HCT116 (cell line): ENCODE results near the gene PI4KA. TPM values are rescaled to one million over a fixed set of nuclear protein-coding genes. Genes with fewer than 3 reads are reported as not detected.

Experiments
- ATAC-seq: fragments of 200-7000 bp; cut with Tn5 transposase; 2 replicates; pipeline ENCODE4 v1.9.1; 2020; ENCODE audit warnings: mild to moderate bottlenecking, moderate library complexity
- BruUV-seq: library from RNA; stranded (reverse); fragments of 400-500 nt; replicated peaks from 2 replicates; lab custom pipeline; 2021; lab: Mats Ljungman, UMichigan
- CTCF ChIA-PET: fragments of 300-600 bp; sonication (Branson Sonifier 250); formaldehyde crosslinking; loops from one replicate; lab custom pipeline; 2021; ENCODE audit warnings: antibody characterized with exemption; lab: Charles Lee
- POLR2A ChIA-PET: fragments of 300-600, 350-600 bp; sonication (Branson Sonifier 250); formaldehyde crosslinking; loops from one replicate; lab custom pipeline; 2021; ENCODE audit warnings: antibody characterized with exemption; lab: Charles Lee
- RAD21 ChIA-PET, 2 experiments: fragments of 300-600 bp; sonication (Branson Sonifier 250); formaldehyde crosslinking; loops; one replicate each; lab custom pipeline; 2023; ENCODE audit warnings: low total read pairs in 2 of 2; ENCODE audit not compliant: uncharacterized antibody in 2 of 2, unreplicated experiment in 2 of 2, low non-redundant PET in 1 of 2; lab: Charles Lee
- DNase-seq: peaks from one replicate; pipeline ENCODE4 v3.0.0-alpha.2; 2010; ENCODE audit warnings: low read depth, low spot score
- H2AFZ ChIP-seq: fragments of 200-600 bp; shearing (Covaris generic), sonication (generic); 2 replicates; pipeline ENCODE4 v1.6.1; 2017; ENCODE audit warnings: low read depth, mixed run types, mixed read lengths, antibody characterized with exemption, low read length; ENCODE audit not compliant: poor library complexity, severe bottlenecking
- H3K27ac ChIP-seq: 2 replicates; pipeline ENCODE4 v1.5.1; 2012; ENCODE audit warnings: low read depth, low read length
- H3K27me3 ChIP-seq: fragments of 200-600 bp; sonication (generic); 2 replicates; pipeline ENCODE4 v1.6.1; 2016; ENCODE audit warnings: mixed run types, low read length, mixed read lengths; ENCODE audit not compliant: insufficient read depth
- H3K36me3 ChIP-seq, 2 experiments: fragments of 200-500 bp in 1 of 2; fragments of 200-600 bp in 1 of 2; sonication (Bioruptor generic) in 1 of 2; sonication (generic) in 1 of 2; 2 replicates each; pipeline versions ENCODE4 v1.5.1 to v1.6.1; 2014 to 2016; ENCODE audit warnings: low read length in 2 of 2, inconsistent platforms in 1 of 2, mixed read lengths in 1 of 2, mixed run types in 1 of 2; ENCODE audit not compliant: insufficient read depth in 2 of 2, control insufficient read depth in 1 of 2
- H3K4me1 ChIP-seq, 2 experiments: fragments of 200-600 bp in 1 of 2; sonication (generic) in 1 of 2; 2 replicates each; pipeline versions ENCODE4 v1.5.1 to v1.6.1; 2012 to 2017; ENCODE audit warnings: low read length in 2 of 2, inconsistent platforms in 1 of 2, mild to moderate bottlenecking in 1 of 2, mixed read lengths in 1 of 2, mixed run types in 1 of 2, moderate library complexity in 1 of 2; ENCODE audit not compliant: insufficient read depth in 2 of 2, control insufficient read depth in 1 of 2
- H3K4me2 ChIP-seq: fragments of 200-600 bp; sonication (generic); 2 replicates; pipeline ENCODE4 v1.6.1; 2017; ENCODE audit warnings: mixed run types, low read length, mixed read lengths
- H3K4me3 ChIP-seq, 2 experiments: fragments of 200-600 bp in 1 of 2; sonication (generic) in 1 of 2; replicated peaks in 1 of 2; 2 replicates each; pipeline ENCODE4 v1.5.1; 2011 to 2016; ENCODE audit warnings: low read length in 2 of 2, control low read depth in 1 of 2, low read depth in 1 of 2, mild to moderate bottlenecking in 1 of 2, mixed read lengths in 1 of 2, mixed run types in 1 of 2
- H3K79me2 ChIP-seq: fragments of 200-600 bp; sonication (generic); 2 replicates; pipeline ENCODE4 v1.6.1; 2017; ENCODE audit warnings: mild to moderate bottlenecking, mixed run types, low read length, moderate library complexity, mixed read lengths; ENCODE audit not compliant: insufficient read depth
- H3K9ac ChIP-seq: fragments of 200-600 bp; sonication (generic); 2 replicates; pipeline ENCODE4 v1.6.1; 2016; ENCODE audit warnings: low read length, mixed read lengths
- H3K9me2 ChIP-seq: fragments of 200-600 bp; sonication (generic), shearing (Covaris generic); 2 replicates; pipeline ENCODE4 v1.6.1; 2017; ENCODE audit warnings: mixed run types, mild to moderate bottlenecking, moderate library complexity; ENCODE audit not compliant: insufficient read depth
- H3K9me3 ChIP-seq, 2 experiments: fragments of 200-500 bp in 1 of 2; fragments of 200-600 bp in 1 of 2; sonication (Bioruptor generic) in 1 of 2; sonication (generic) in 1 of 2; 2 replicates each; pipeline ENCODE4 v1.6.1; 2014 to 2017; ENCODE audit warnings: low read length in 2 of 2, mixed read lengths in 2 of 2, inconsistent platforms in 1 of 2, low read depth in 1 of 2, mild to moderate bottlenecking in 1 of 2, mixed run types in 1 of 2, moderate library complexity in 1 of 2; ENCODE audit not compliant: control insufficient read depth in 1 of 2, insufficient read depth in 1 of 2
- H4K20me1 ChIP-seq: fragments of 200-600 bp; sonication (generic), shearing (Covaris generic); 2 replicates; pipeline ENCODE4 v1.6.1; 2017; ENCODE audit warnings: mixed run types, mild to moderate bottlenecking, moderate library complexity; ENCODE audit not compliant: insufficient read depth
- CBX3 ChIP-seq: IDR thresholded peaks from 2 replicates; pipeline ENCODE4 v1.6.1; 2012; ENCODE audit warnings: low read depth
- ELF1 ChIP-seq: IDR thresholded peaks from 2 replicates; pipeline ENCODE4 v1.6.1; 2012; ENCODE audit warnings: low read depth, borderline replicate concordance
- EZH2 ChIP-seq: fragments of 200-600 bp; sonication (generic); IDR thresholded peaks from 2 replicates; pipeline ENCODE4 v1.6.1; 2017; ENCODE audit warnings: antibody characterized with exemption, mixed run types
- FOSL1 ChIP-seq: IDR thresholded peaks from 2 replicates; pipeline ENCODE4 v1.6.1; 2012; ENCODE audit warnings: low read depth
- JUND ChIP-seq: IDR thresholded peaks from 2 replicates; pipeline ENCODE4 v1.6.1; 2012
- POLR2A ChIP-seq: IDR thresholded peaks from 2 replicates; pipeline ENCODE4 v1.7.0; 2011; ENCODE audit warnings: borderline replicate concordance; ENCODE audit not compliant: insufficient read depth, insufficient read length; ENCODE audit errors: extremely low read depth
- POLR2AphosphoS5 ChIP-seq: IDR thresholded peaks from 2 replicates; pipeline ENCODE4 v1.6.1; 2011; ENCODE audit warnings: mild to moderate bottlenecking, low read depth, low read length, moderate library complexity
- RAD21 ChIP-seq: IDR thresholded peaks from 2 replicates; pipeline ENCODE4 v1.6.1; 2012; ENCODE audit warnings: low read depth, mild to moderate bottlenecking
- SP1 ChIP-seq: IDR thresholded peaks from 2 replicates; pipeline ENCODE4 v1.6.1; 2012; ENCODE audit warnings: low read depth
- SRF ChIP-seq: IDR thresholded peaks from 2 replicates; pipeline ENCODE4 v1.6.1; 2012; ENCODE audit warnings: low read depth
- TCF7L2 ChIP-seq: IDR thresholded peaks from 2 replicates; pipeline ENCODE4 v1.7.0; 2011; ENCODE audit warnings: borderline replicate concordance, inconsistent platforms; ENCODE audit not compliant: insufficient read depth, insufficient read length; ENCODE audit errors: extremely low read depth
- YY1 ChIP-seq: IDR thresholded peaks from 2 replicates; pipeline ENCODE4 v1.6.1; 2011; ENCODE audit warnings: low read length, low read depth, moderate library complexity, mild to moderate bottlenecking; ENCODE audit not compliant: insufficient replicate concordance; ENCODE audit errors: extremely low read depth
- ZFX ChIP-seq: fragments of 450-650 bp; IDR thresholded peaks from 2 replicates; pipeline ENCODE4 v1.6.1; 2017
- ZNF274 ChIP-seq: fragments of 200-500 bp; sonication (Bioruptor generic); IDR thresholded peaks from 2 replicates; pipeline ENCODE4 v1.6.1; 2014; ENCODE audit warnings: mild to moderate bottlenecking, low read depth, low read length, inconsistent platforms
- intact Hi-C: fragments of 100-400 bp; cut with micrococcal nuclease; formaldehyde crosslinking; loops from 2 replicates; pipeline ENCODE4 v1.10.0; 2022
- total RNA-seq: library from RNA; stranded (reverse); gene quantifications from one replicate; pipeline ENCODE4 v1.2.1, GENCODE V29; 2021; ENCODE audit not compliant: unreplicated experiment
- TF ChIP-seq, protein P1 (sequence below): IDR thresholded peaks from 2 replicates; pipeline ENCODE4 v1.6.1; 2012
- TF ChIP-seq, protein P2 (sequence below): IDR thresholded peaks from 2 replicates; pipeline ENCODE4 v1.6.1; 2012
- TF ChIP-seq, protein P3 (sequence below): IDR thresholded peaks from 2 replicates; pipeline ENCODE4 v1.6.1; 2012; ENCODE audit warnings: low read depth
- TF ChIP-seq, protein P4 (sequence below), 3 experiments: fragments of 200-600 bp in 1 of 3; sonication (generic) in 1 of 3; IDR thresholded peaks in 2 of 3; conservative IDR thresholded peaks in 1 of 3; 2 replicates each; pipeline ENCODE4 v1.5.1; 2012 to 2017; ENCODE audit warnings: low read depth in 2 of 3, low read length in 2 of 3, antibody characterized with exemption in 1 of 3, borderline replicate concordance in 1 of 3, control low read depth in 1 of 3, mild to moderate bottlenecking in 1 of 3, mixed read lengths in 1 of 3, mixed run types in 1 of 3, moderate library complexity in 1 of 3; ENCODE audit not compliant: insufficient read depth in 1 of 3
- TF ChIP-seq, protein P5 (sequence below): IDR thresholded peaks from 2 replicates; pipeline ENCODE4 v1.6.1; 2011; ENCODE audit warnings: mild to moderate bottlenecking, low read length, moderate library complexity; ENCODE audit not compliant: insufficient replicate concordance; ENCODE audit errors: extremely low read depth

The PI4KA gene
- total RNA-seq, 1 experiment from 2014 or later: 59.6 TPM

DNA sequence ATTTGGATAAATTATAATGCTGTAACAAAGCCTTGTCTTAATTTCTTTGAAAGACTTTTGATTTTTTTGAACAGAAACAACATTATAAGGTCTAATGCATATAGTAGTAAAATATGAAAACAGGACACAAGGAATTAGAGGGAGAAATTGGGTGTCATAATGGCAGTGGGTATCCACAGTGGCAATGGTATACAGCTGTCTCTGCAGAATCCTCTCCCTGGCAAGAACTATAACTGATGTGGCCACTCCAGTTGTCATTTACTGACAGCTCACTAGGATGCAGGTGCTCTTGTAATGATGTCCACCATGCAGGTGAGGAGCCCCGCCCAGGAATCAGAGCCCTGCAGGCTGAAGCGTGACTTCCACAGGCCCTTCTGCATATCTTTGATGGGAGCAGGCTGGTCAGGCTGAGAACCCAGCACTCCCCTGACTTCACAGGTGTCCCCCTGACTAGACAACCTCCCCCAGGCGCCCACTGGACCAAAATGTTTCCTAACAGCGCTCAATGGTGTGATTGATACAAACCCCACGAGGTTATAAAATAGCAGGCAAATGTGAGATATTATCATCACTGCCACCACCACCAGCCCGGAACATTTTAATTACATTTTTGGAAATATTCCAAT, 117.5 kb downstream of the PI4KA start:
- no TSS peak for BruUV-seq
- POLR2A ChIA-PET: no interaction called here
- no peaks in the 10 kb centered on the region for H4K20me1 ChIP-seq

More for the DNA sequence above, 117.5 kb downstream of the PI4KA start:
- Histone ChIP-seq H3K9me3 (peaks cover 0 to 7% of the 10 kb centered on the region in 2 experiments; a peak in 2 of 4 replicates), H3K9me2 (no peaks in the 10 kb centered on the region), H3K4me2 (no peak overlapping the region), H3K27ac (no peak overlapping the region), H3K4me3 (no peak overlapping the region), H3K9ac (no peak overlapping the region), H3K27me3 (no peaks in the 10 kb centered on the region), H3K36me3 (peaks cover 2 to 6% of the 10 kb centered on the region in 2 experiments; a peak in 2 of 4 replicates), H2AFZ (no peak overlapping the region), H3K79me2 (no peaks in the 10 kb centered on the region), H3K4me1 (no peaks in the 10 kb centered on the region)
- intact Hi-C loops: loop anchor here (2.0 kb wide), 1 partner anchor 134 kb away; no protein-coding TSS in a partner anchor
- ATAC-seq (no peak), DNase-seq (no peak)
- RAD21 ChIA-PET: no interaction called here
- CTCF ChIA-PET: interaction anchor here (0.6 to 1.0 kb wide), 5 partner anchors 36 to 323 kb away, joined by 3 to 5 read pairs (median 4); no protein-coding TSS in a partner anchor
- TF ChIP-seq POLR2A: no peak
- TF ChIP-seq EZH2: no peak
- no peak for TF ChIP-seq TCF7L2
- TF ChIP-seq, protein P1, sequence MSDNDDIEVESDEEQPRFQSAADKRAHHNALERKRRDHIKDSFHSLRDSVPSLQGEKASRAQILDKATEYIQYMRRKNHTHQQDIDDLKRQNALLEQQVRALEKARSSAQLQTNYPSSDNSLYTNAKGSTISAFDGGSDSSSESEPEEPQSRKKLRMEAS: no peak
- TF ChIP-seq CBX3: no peak
- TF ChIP-seq, protein P2, sequence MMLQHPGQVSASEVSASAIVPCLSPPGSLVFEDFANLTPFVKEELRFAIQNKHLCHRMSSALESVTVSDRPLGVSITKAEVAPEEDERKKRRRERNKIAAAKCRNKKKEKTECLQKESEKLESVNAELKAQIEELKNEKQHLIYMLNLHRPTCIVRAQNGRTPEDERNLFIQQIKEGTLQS: no peak
- TF ChIP-seq FOSL1: no peak
- TF ChIP-seq SP1: no peak
- no peak for TF ChIP-seq RAD21
- no peak for TF ChIP-seq POLR2AphosphoS5
- TF ChIP-seq YY1: no peak
- TF ChIP-seq ZNF274: no peak
- TF ChIP-seq, protein P3, sequence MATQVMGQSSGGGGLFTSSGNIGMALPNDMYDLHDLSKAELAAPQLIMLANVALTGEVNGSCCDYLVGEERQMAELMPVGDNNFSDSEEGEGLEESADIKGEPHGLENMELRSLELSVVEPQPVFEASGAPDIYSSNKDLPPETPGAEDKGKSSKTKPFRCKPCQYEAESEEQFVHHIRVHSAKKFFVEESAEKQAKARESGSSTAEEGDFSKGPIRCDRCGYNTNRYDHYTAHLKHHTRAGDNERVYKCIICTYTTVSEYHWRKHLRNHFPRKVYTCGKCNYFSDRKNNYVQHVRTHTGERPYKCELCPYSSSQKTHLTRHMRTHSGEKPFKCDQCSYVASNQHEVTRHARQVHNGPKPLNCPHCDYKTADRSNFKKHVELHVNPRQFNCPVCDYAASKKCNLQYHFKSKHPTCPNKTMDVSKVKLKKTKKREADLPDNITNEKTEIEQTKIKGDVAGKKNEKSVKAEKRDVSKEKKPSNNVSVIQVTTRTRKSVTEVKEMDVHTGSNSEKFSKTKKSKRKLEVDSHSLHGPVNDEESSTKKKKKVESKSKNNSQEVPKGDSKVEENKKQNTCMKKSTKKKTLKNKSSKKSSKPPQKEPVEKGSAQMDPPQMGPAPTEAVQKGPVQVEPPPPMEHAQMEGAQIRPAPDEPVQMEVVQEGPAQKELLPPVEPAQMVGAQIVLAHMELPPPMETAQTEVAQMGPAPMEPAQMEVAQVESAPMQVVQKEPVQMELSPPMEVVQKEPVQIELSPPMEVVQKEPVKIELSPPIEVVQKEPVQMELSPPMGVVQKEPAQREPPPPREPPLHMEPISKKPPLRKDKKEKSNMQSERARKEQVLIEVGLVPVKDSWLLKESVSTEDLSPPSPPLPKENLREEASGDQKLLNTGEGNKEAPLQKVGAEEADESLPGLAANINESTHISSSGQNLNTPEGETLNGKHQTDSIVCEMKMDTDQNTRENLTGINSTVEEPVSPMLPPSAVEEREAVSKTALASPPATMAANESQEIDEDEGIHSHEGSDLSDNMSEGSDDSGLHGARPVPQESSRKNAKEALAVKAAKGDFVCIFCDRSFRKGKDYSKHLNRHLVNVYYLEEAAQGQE: no peak
- no peak for TF ChIP-seq JUND
- no peak for TF ChIP-seq ZFX
- TF ChIP-seq, protein P4, sequence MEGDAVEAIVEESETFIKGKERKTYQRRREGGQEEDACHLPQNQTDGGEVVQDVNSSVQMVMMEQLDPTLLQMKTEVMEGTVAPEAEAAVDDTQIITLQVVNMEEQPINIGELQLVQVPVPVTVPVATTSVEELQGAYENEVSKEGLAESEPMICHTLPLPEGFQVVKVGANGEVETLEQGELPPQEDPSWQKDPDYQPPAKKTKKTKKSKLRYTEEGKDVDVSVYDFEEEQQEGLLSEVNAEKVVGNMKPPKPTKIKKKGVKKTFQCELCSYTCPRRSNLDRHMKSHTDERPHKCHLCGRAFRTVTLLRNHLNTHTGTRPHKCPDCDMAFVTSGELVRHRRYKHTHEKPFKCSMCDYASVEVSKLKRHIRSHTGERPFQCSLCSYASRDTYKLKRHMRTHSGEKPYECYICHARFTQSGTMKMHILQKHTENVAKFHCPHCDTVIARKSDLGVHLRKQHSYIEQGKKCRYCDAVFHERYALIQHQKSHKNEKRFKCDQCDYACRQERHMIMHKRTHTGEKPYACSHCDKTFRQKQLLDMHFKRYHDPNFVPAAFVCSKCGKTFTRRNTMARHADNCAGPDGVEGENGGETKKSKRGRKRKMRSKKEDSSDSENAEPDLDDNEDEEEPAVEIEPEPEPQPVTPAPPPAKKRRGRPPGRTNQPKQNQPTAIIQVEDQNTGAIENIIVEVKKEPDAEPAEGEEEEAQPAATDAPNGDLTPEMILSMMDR (IDR thresholded peaks at IDR 0.05 in 2 of 3, conservative IDR thresholded peaks at IDR 0.05 in 1 of 3; ENCODE audit: borderline replicate concordance in 1 of 3, insufficient read depth in 1 of 3, low read depth in 2 of 3, low read length in 2 of 3): no peak
- TF ChIP-seq ELF1: no peak
- TF ChIP-seq, protein P5, sequence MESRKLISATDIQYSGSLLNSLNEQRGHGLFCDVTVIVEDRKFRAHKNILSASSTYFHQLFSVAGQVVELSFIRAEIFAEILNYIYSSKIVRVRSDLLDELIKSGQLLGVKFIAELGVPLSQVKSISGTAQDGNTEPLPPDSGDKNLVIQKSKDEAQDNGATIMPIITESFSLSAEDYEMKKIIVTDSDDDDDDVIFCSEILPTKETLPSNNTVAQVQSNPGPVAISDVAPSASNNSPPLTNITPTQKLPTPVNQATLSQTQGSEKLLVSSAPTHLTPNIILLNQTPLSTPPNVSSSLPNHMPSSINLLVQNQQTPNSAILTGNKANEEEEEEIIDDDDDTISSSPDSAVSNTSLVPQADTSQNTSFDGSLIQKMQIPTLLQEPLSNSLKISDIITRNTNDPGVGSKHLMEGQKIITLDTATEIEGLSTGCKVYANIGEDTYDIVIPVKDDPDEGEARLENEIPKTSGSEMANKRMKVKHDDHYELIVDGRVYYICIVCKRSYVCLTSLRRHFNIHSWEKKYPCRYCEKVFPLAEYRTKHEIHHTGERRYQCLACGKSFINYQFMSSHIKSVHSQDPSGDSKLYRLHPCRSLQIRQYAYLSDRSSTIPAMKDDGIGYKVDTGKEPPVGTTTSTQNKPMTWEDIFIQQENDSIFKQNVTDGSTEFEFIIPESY: no peak
- no peak for TF ChIP-seq SRF
